GM18861 (cell line): Measurements from ENCODE around the gene PNLIPRP2.

Experiments
- ATAC-seq: cut with Tn5 transposase; IDR thresholded peaks from one replicate; pipeline ENCODE4 v1.9.1; 2021; ENCODE audit not compliant: unreplicated experiment

PNLIPRP2 gene

GRCh38 chr10:116612107-116612769, 8.5 kb upstream of the PNLIPRP2 start:
- no peak for ATAC-seq

GRCh38 chr10:116613471-116613870, 7.3 kb upstream of the PNLIPRP2 start:
- ATAC-seq, result no peak

GRCh38 chr10:116614796-116615195, 6.0 kb upstream of the PNLIPRP2 start:
- ATAC-seq, result no peak

GRCh38 chr10:116615199-116615776, 5.5 kb upstream of the PNLIPRP2 start:
- no peak for ATAC-seq

- no peak for ATAC-seq
Observed at GRCh38 chr10:116621476-116621875, 723 bp downstream of the PNLIPRP2 start.

GRCh38 chr10:116621934-116622655, 1.3 kb downstream of the PNLIPRP2 start:
- ATAC-seq, result no peak

GRCh38 chr10:116625845-116626244, 5.1 kb downstream of the PNLIPRP2 start:
- no peak for ATAC-seq

- ATAC-seq, result no peak
Observed at GRCh38 chr10:116626815-116627214, 6.1 kb downstream of the PNLIPRP2 start.

- no peak for ATAC-seq
Observed at GRCh38 chr10:116627386-116627933, 6.7 kb downstream of the PNLIPRP2 start.

- no peak for ATAC-seq
Observed at GRCh38 chr10:116629340-116629739, 8.6 kb downstream of the PNLIPRP2 start.

GRCh38 chr10:116630020-116630419, 9.3 kb downstream of the PNLIPRP2 start:
- no peak for ATAC-seq

GRCh38 chr10:116631871-116632295, 11.1 kb downstream of the PNLIPRP2 start:
- ATAC-seq, result no peak

GRCh38 chr10:116632596-116633215, 12.0 kb downstream of the PNLIPRP2 start:
- ATAC-seq, result no peak

GRCh38 chr10:116633216-116633600, 12.5 kb downstream of the PNLIPRP2 start:
- ATAC-seq, result no peak

- no peak for ATAC-seq
Observed at GRCh38 chr10:116634126-116634975, 13.6 kb downstream of the PNLIPRP2 start.

GRCh38 chr10:116636385-116636784, 15.6 kb downstream of the PNLIPRP2 start:
- ATAC-seq, result no peak

GRCh38 chr10:116636976-116637375, 16.2 kb downstream of the PNLIPRP2 start:
- ATAC-seq, result no peak

- ATAC-seq, result no peak
Observed at GRCh38 chr10:116637830-116638229, 17.1 kb downstream of the PNLIPRP2 start.

- ATAC-seq, result no peak
Observed at GRCh38 chr10:116646502-116646901, 25.7 kb downstream of the PNLIPRP2 start.

- no peak for ATAC-seq
Observed at GRCh38 chr10:116648903-116649302, 28.1 kb downstream of the PNLIPRP2 start.

GRCh38 chr10:116653885-116654284, 33.1 kb downstream of the PNLIPRP2 start:
- no peak for ATAC-seq
